Limb (tissue), 2 donors: Measurements from ENCODE around the gene SARDH.

Experiments used
- DNase-seq, 2 donors: peaks; one replicate each; pipeline ENCODE4 v3.0.0-alpha.2; 2016; ENCODE audit errors: extremely low spot score in 2 of 2

SARDH gene

GRCh38 chr9:133672503-133673257, 65.5 kb downstream of the SARDH start:
- DNase-seq, result no peak

DNA sequence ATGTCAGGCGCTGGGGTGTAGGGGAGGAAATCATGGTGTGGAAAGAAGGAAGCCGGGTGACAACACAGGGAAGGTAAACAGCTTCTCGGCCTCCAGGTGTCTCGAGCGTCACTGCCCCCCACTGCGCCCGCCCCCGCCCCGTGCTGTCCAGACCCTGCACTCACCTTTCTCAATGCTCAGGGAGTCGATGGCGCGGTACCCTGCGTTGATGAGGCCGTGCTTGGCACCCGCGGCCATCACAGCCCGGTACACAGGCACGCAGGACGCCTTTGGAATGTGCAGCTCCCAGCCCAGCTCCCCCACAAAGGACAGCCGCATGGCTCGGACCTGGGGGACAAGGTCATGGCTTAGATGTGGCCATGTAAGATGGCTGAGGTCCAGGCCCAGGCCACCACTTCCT, 66.8 kb downstream of the SARDH start:
- DNase-seq, result no peak

DNA sequence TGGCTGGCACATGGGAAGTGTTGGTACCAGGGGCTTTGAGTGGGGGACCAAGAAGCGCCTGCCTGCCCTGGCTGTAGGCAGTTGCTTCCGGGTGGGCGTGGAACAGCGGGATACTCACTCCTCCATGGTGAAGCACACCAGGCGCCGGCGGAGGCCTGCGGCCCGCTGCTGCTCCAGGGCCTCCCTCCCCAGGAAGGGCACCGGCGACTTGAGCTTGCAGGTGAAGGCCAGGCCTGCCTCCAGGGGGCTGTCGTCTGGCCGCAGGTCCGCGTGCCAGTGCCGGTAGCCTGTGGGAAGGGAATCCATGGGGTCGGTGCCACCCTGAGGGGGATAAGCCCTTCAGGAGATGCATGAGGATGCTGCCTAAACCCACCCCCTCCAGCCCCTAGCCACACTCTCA, 67.7 kb downstream of the SARDH start:
- DNase-seq, result no peak

DNA sequence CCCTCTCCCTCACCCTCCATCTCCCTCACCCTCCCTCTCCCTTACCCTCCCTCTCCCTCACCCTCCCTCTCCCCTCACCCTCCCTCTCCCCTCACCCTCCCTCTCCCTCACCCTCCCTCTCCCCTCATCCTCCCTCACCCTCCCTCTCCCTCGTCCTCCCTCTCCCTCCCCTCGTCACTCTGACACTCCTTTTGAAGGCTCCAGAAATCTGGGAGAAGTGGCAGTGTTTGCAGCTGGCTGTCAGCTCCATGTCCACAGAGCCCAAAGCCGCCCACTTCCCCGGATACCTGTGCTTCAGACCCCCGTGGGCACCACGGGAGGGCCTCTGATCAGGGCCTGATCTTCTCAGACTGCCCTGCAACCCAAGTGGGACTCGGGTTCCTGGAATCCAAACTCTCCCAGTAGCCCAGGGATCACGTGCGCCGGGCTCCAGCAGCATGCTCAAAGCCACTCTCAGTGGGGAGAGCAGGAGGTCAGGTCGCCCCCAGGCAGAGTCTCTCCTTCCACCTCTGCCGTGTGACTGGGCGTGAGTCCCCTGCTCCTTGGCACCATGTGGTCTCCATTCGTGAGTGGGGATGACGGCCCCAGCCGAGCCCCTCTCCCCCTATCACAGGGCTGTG, 68.9 kb downstream of the SARDH start:
- DNase-seq, result no peak

DNA sequence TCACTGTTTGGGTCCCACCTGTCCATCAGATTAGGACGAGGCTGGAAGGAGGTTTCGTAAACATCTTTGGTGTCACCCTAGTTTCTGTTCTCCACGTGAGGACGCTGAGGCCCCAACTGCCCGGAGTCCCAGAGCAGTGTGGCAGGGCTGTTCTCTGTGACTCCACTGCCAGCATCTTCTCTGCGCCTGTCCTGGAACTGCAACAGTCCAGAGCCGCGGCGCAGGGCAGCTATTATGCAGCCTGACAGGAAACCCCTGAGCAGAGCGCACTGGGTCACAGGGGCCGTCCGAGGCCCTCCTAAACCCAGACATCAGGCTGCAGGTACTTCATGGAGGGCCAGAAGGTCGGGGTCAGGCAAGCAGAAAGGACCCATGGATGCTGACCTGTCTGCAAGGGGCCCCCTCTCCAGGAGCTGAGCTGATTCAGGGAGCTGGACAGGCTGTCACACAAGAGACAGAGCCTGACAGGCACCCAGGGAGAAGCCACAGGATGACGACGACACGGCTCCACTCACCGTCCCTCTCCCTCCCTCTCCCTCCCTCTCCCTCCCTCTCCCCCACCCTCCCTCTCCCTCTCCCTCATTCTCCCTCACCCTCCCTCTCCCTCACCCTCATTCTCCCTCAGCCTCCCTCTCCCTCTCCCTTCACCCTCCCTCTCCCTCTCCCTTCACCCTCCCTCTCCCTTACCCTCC, 70.2 kb downstream of the SARDH start:
- no peak for DNase-seq

GRCh38 chr9:133666845-133667244, 71.3 kb downstream of the SARDH start:
- DNase-seq, result no peak

- DNase-seq, result no peak
Observed at GRCh38 chr9:133666387-133666786, 71.8 kb downstream of the SARDH start.

DNA sequence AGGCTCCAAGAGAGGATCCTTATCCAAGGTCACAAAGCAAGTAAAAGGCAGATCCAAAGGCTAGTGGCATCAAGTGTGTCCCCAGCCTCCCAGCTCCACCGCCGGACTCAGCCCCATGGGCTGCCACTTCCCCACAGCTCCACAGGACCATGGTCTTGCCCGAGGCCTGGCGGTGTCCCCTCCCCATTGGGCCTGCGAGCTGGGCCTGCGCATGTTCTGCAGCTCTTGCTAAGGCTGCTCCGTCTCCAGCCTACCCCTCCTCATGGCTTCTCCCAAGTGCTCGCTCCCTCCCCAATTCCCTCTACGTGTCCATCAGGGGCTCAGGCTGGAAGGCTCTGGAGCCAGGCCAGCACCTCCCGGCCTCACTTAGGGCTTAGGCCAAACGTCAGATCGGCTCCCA, 72.6 kb downstream of the SARDH start:
- no peak for DNase-seq

DNA sequence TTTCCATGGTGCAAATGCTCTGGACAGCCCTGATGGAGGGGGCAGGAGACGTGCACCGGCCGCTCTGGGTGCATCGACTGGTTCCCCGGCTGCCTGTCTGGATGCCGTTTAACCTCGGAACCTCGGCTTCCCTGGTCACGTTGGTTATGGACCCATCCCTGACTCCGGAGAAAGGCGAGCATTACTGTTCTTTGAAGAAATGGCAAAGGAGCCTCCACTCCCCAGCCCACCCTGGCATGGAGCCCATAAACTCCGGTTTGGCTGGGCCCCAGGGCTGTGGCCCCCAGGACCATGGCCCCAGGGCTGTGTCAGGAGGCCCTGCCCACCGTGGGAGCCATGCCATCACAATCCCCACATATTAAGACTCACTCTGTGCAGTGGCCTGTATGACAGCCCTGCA, 73.1 kb downstream of the SARDH start:
- DNase-seq, result no peak

DNA sequence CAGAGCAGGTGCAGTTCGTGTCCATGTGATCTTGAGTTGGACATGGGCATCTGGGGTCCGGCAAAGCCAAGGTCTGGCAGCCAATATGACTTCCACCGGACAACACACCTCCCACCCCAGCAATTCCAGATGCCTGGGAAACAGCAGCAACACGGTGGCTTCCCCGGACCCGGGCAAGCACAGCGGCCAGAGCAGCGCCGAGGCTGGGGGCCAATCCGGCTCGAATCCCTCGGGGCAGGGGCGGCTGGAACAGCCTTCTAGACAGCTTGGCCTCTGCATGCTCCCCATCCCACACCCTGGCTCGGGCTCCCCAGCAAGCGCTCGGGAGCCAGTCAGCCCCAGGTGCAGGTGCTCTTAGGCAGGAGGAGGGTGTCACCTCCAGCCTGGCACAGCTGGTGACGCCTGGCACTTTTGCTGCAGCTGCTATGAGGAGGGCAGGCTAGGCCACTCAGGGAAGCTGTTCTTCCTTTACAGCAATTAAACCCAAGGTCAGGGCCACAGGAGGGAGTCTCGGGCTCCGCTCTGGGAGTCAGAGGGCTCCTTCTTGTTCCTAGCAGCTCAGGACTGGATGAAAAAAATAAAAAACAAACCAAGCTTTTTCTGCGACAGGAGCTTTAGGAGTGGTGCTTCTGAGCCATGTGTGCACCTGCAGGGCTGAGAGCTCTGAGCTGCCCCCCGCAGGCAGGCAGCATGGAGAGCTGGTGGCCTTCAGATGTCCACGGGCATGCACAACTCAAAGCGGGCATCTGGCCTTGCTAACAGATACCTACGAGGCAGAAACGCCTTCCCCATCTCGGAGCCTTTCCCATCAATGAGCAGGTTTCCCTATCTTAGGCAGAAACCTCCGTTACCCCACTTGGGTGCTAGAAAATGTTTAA, 73.7 kb downstream of the SARDH start:
- no peak for DNase-seq

GRCh38 chr9:133661846-133662540, 76.2 kb downstream of the SARDH start:
- DNase-seq, result no peak

- DNase-seq, result no peak
Observed at GRCh38 chr9:133659516-133659915, 78.6 kb downstream of the SARDH start.

GRCh38 chr9:133658442-133659431, 79.4 kb downstream of the SARDH start:
- DNase-seq, result peak in 1 of 2 donors; percentile 53

DNA sequence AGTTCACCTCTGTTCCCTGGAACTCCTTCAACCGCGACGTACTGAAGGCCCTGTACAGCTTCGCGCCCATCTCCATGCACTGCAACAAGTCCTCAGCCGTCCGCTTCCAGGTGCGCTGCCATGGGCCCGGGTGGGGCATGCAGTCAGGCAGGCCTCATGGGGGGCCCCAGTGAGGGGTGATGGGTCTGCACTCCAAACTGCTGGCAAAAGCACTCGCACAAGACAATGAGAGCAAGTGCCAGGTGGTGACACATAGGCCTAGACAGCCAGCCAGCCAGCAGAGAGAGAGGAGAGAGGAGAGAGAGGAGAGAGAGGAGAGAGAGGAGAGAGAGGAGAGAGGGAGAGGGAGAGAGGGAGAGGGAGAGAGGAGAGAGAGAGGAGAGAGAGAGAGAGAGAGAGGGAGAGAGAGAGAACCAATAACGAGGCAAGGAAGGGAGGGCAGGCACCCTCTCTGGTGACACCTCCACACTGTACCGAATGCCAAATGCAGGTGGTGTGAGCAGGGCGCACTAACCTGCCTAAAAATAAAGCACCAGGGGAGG, 81.0 kb downstream of the SARDH start:
- DNase-seq, result no peak

GRCh38 chr9:133656211-133657119, 81.7 kb downstream of the SARDH start:
- no peak for DNase-seq

DNA sequence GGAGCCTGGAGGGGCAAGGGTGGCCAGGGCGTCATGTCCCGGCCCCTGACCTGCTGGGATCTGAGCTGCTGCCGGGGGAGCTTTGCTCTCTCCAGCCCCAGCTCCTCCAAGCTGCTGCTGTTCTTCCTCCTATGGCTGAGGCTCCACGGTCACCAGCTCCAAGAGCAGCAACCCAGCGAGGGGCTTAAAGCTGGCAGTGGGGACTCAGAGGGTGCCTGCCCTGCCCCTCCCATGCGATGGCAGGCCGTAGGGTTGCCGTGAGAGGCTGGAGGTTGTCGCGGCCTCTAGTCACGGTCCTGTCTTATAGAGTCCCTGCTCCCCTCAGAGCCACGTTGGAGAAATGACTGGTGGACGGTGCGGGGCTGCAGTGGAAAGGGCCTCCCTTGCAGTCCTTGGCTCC, 82.5 kb downstream of the SARDH start:
- no peak for DNase-seq

DNA sequence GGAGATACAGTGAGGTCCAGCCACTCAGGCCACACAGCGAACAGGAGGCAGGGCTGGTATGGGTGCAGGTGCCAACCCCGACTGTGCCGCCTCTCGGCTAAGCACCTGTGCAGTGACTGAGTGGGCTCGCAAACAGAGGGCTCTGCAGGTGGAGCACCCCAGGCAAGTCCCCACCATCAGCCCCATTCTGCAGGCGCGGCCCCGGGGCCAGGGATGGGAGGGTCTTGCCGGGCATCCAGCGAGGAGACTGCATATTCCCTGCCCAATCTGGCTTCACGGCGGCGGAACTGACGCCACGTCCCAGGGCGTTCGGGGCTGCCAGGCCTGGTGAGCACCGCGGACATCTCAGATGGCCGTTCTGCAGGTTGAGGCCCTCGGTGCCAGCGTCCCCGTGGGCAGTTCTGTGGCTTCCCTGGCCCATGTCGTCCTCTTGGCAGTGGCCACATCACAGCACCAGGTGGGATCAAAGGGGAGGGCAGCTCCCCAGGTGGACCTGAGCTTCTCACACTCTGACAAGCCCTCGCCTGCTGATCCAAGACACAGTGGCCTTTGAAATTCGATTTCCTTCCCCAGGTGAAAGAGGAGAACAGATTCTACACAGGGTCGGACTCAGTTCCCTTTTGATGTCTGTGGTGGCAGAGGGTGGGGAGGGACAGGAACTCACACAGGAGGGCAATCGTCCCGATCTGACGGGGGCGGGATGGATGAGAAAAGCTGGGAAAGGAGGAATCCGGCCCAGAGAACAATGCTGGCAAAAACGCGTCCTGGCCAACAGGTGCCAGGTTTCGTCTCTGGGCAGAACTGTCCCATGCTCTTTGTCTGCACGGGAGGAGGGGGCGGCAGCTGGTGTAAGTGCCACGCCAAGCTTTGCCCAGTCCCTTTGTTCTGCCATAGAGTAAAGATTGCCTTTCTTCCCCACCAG, 83.2 kb downstream of the SARDH start:
- no peak for DNase-seq
